ENCODE results near the gene TNNT2. TPM values are rescaled to one million over a fixed set of nuclear protein-coding genes. Genes with fewer than 3 reads are reported as not detected.

Gene TNNT2
- total and polyA plus RNA-seq, 2 donors (not counting 1 experiment from before 2014, with no cell fraction given), result 1.4 TPM; not detected in 1

- Histone ChIP-seq H3K27me3 (ENCODE audit: control insufficient read depth, insufficient read depth, low read length) (peaks cover 45% of the 10 kb centered on the region), H3K9ac (ENCODE audit: insufficient read depth, low read length) (no peak overlapping the region), H3K36me3 (ENCODE audit: control insufficient read depth, insufficient read depth, low read length) (no peaks in the 10 kb centered on the region), H3K27ac (ENCODE audit: insufficient read depth, low read length) (no peak overlapping the region), H3K79me2 (ENCODE audit: control insufficient read depth, insufficient read depth, low read length) (no peaks in the 10 kb centered on the region), H3K4me3 (replicated peaks in 1 of 4; ENCODE audit: control extremely low read depth in 1 of 4, insufficient read depth in 1 of 4, low read depth in 3 of 4, low read length in 4 of 4) (no peak overlapping the region), H3K4me1 (ENCODE audit: control insufficient read depth, extremely low read depth, insufficient read depth, low read length) (no peaks in the 10 kb centered on the region), H3K9me3 (ENCODE audit: control insufficient read depth, insufficient read depth, low read depth, low read length) (no peaks in the 10 kb centered on the region), H3K4me2 (ENCODE audit: extremely low read depth, insufficient read depth, low read length) (no peak overlapping the region), H4K20me1 (ENCODE audit: control insufficient read depth, extremely low read depth, insufficient read depth, low read length) (no peaks in the 10 kb centered on the region), H2AFZ (ENCODE audit: low read length) (no peak overlapping the region)
- TF ChIP-seq CTCF (conservative IDR thresholded peaks at IDR 0.05 in 1 of 2, IDR thresholded peaks at IDR 0.05 in 1 of 2; ENCODE audit: low read depth in 1 of 2, low read length in 2 of 2), result no peak
- no peak for TF ChIP-seq EZH2 (IDR thresholded peaks at IDR 0.05; ENCODE audit: low read length, missing control alignments)
- no peak for DNase-seq (ENCODE audit: low read depth in 2 of 2)
Observed at GRCh38 chr1:201393076-201393475, 15.6 kb upstream of the TNNT2 start.

GRCh38 chr1:201391651-201392511 is 14.4 kb upstream of the TNNT2 start:
- Histone ChIP-seq H3K36me3 (ENCODE audit: control insufficient read depth, insufficient read depth, low read length) (no peaks in the 10 kb centered on the region), H3K9me3 (ENCODE audit: control insufficient read depth, insufficient read depth, low read depth, low read length) (no peaks in the 10 kb centered on the region), H3K9ac (ENCODE audit: insufficient read depth, low read length) (no peak overlapping the region), H4K20me1 (ENCODE audit: control insufficient read depth, extremely low read depth, insufficient read depth, low read length) (no peaks in the 10 kb centered on the region), H3K27ac (ENCODE audit: insufficient read depth, low read length) (no peak overlapping the region), H3K4me3 (replicated peaks in 1 of 4; ENCODE audit: control extremely low read depth in 1 of 4, insufficient read depth in 1 of 4, low read depth in 3 of 4, low read length in 4 of 4) (no peak overlapping the region), H3K27me3 (ENCODE audit: control insufficient read depth, insufficient read depth, low read length) (peaks cover 34% of the 10 kb centered on the region), H3K4me2 (ENCODE audit: extremely low read depth, insufficient read depth, low read length) (no peak overlapping the region), H2AFZ (ENCODE audit: low read length) (no peak overlapping the region), H3K79me2 (ENCODE audit: control insufficient read depth, insufficient read depth, low read length) (no peaks in the 10 kb centered on the region), H3K4me1 (ENCODE audit: control insufficient read depth, extremely low read depth, insufficient read depth, low read length) (no peaks in the 10 kb centered on the region)
- TF ChIP-seq CTCF (conservative IDR thresholded peaks at IDR 0.05 in 1 of 2, IDR thresholded peaks at IDR 0.05 in 1 of 2; ENCODE audit: low read depth in 1 of 2, low read length in 2 of 2), result no peak
- no peak for TF ChIP-seq EZH2 (IDR thresholded peaks at IDR 0.05; ENCODE audit: low read length, missing control alignments)
- no peak for DNase-seq (ENCODE audit: low read depth in 2 of 2)

GRCh38 chr1:201391225-201391624 is 13.7 kb upstream of the TNNT2 start:
- Histone ChIP-seq H2AFZ (ENCODE audit: low read length) (no peak overlapping the region), H3K79me2 (ENCODE audit: control insufficient read depth, insufficient read depth, low read length) (no peaks in the 10 kb centered on the region), H3K4me2 (ENCODE audit: extremely low read depth, insufficient read depth, low read length) (no peak overlapping the region), H3K4me1 (ENCODE audit: control insufficient read depth, extremely low read depth, insufficient read depth, low read length) (no peaks in the 10 kb centered on the region), H3K4me3 (replicated peaks in 1 of 4; ENCODE audit: control extremely low read depth in 1 of 4, insufficient read depth in 1 of 4, low read depth in 3 of 4, low read length in 4 of 4) (no peak overlapping the region), H3K27ac (ENCODE audit: insufficient read depth, low read length) (no peak overlapping the region), H3K9me3 (ENCODE audit: control insufficient read depth, insufficient read depth, low read depth, low read length) (no peaks in the 10 kb centered on the region), H3K9ac (ENCODE audit: insufficient read depth, low read length) (no peak overlapping the region), H3K36me3 (ENCODE audit: control insufficient read depth, insufficient read depth, low read length) (no peaks in the 10 kb centered on the region), H3K27me3 (ENCODE audit: control insufficient read depth, insufficient read depth, low read length) (peaks cover 33% of the 10 kb centered on the region), H4K20me1 (ENCODE audit: control insufficient read depth, extremely low read depth, insufficient read depth, low read length) (no peaks in the 10 kb centered on the region)
- TF ChIP-seq CTCF (conservative IDR thresholded peaks at IDR 0.05 in 1 of 2, IDR thresholded peaks at IDR 0.05 in 1 of 2; ENCODE audit: low read depth in 1 of 2, low read length in 2 of 2), result no peak
- TF ChIP-seq EZH2 (IDR thresholded peaks at IDR 0.05; ENCODE audit: low read length, missing control alignments), result no peak
- DNase-seq (ENCODE audit: low read depth in 2 of 2), result no peak

All from fibroblast of lung (primary cell).